ENCODE measurements around the gene PRF1. TPM values are rescaled to one million over a fixed set of nuclear protein-coding genes. Genes with fewer than 3 reads are reported as not detected.
"Not testable (repeated sequence)": the region's sequence is repeated elsewhere in the genome, so short reads cannot be mapped to it uniquely, and the experiment has no call there.

The PRF1 gene
- total RNA-seq, 1 donor from 2014 or later: not detected

DNA sequence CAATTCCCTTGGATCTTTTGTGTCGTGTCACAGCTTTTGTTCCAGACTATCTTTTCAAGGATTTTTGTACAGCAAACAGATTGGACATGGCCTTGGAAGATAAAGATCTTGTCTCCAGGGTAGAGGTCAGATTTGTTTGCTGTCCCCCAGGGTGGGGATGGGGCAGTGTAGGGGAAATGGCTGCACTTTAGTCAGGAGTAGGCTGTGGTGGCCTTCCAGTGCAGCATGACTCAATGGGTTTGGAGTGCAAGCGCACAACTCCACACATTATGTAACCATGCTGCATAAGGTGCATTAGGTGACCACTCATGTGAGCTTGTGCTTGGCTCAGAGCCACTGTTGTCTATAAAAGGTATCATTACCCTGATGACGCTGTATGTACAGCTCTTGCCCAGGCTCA lies 45.9 kb upstream of the PRF1 start:
- Mint-ChIP-seq H3K27me3 (ENCODE audit: low read depth) (peaks cover 4% of the 10 kb centered on the region), H3K4me1 (ENCODE audit: low read depth) (peaks cover 10% of the 10 kb centered on the region), H3K4me3 (ENCODE audit: unreplicated experiment) (no peak overlapping the region), H3K9me3 (ENCODE audit: low read depth) (no peaks in the 10 kb centered on the region), H3K36me3 (ENCODE audit: low read depth) (no peaks in the 10 kb centered on the region), H3K27ac (ENCODE audit: unreplicated experiment) (no peak overlapping the region)
- no peak for DNase-seq (ENCODE audit: low spot score)
- TF ChIP-seq, protein P1, sequence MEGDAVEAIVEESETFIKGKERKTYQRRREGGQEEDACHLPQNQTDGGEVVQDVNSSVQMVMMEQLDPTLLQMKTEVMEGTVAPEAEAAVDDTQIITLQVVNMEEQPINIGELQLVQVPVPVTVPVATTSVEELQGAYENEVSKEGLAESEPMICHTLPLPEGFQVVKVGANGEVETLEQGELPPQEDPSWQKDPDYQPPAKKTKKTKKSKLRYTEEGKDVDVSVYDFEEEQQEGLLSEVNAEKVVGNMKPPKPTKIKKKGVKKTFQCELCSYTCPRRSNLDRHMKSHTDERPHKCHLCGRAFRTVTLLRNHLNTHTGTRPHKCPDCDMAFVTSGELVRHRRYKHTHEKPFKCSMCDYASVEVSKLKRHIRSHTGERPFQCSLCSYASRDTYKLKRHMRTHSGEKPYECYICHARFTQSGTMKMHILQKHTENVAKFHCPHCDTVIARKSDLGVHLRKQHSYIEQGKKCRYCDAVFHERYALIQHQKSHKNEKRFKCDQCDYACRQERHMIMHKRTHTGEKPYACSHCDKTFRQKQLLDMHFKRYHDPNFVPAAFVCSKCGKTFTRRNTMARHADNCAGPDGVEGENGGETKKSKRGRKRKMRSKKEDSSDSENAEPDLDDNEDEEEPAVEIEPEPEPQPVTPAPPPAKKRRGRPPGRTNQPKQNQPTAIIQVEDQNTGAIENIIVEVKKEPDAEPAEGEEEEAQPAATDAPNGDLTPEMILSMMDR (IDR thresholded peaks at IDR 0.05): no peak

DNA sequence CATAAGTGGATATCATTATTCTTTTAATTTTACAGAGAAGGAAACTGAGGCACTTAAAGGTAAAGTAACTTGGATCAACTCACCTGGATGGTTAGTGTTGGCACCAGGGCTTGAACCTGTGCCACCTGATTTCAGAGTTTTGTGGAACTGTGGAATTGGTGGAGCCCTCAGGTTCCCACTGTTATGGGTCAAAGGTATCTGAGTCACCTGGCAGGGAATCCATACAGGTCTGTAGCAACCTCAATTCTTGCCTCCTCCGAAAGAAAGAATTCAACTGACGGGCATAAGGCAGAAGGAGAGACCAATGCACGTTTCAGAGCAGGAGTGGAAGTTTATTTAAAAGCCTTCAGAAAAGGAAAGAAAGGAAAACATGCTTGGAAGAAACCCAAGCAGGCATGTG lies 44.5 kb upstream of the PRF1 start:
- H3K4me1 Mint-ChIP-seq (ENCODE audit: low read depth): no peaks in the 10 kb centered on the region
- H3K27ac Mint-ChIP-seq (ENCODE audit: unreplicated experiment): no peak overlapping the region
- H3K36me3 Mint-ChIP-seq (ENCODE audit: low read depth): no peaks in the 10 kb centered on the region
- no peak overlapping the region for H3K4me3 Mint-ChIP-seq (ENCODE audit: unreplicated experiment)
- H3K9me3 Mint-ChIP-seq (ENCODE audit: low read depth): no peaks in the 10 kb centered on the region
- TF ChIP-seq, protein P1 (IDR thresholded peaks at IDR 0.05): no peak
- DNase-seq (ENCODE audit: low spot score): no peak
- H3K27me3 Mint-ChIP-seq (ENCODE audit: low read depth): peaks cover 14% of the 10 kb centered on the region

DNA sequence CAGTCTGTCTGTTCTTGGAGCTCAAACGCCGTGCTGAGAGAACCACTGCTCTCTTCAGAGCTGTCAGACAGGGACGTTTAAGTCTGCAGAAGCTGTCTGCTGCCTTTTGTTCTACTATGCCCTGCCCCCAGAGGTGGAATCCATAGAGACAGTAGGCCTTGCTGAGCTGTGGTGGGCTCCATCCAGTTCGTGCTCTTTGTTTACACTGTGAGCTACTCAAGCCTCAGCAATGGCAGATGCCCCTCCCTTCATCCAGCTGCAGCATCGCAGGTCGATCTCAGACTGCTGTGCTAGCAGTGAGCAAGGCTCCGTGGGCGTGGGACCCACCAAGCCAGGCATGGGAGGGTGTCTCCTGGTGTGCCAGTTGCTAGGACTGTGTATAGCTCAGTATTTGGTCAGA lies 42.4 kb upstream of the PRF1 start:
- H3K27me3 Mint-ChIP-seq (ENCODE audit: low read depth): peaks cover 22% of the 10 kb centered on the region
- not testable (repeated sequence) for H3K4me3 Mint-ChIP-seq (ENCODE audit: unreplicated experiment); DNase-seq (ENCODE audit: low spot score); H3K9me3 Mint-ChIP-seq (ENCODE audit: low read depth); H3K4me1 Mint-ChIP-seq (ENCODE audit: low read depth); H3K27ac Mint-ChIP-seq (ENCODE audit: unreplicated experiment); H3K36me3 Mint-ChIP-seq (ENCODE audit: low read depth)

DNA sequence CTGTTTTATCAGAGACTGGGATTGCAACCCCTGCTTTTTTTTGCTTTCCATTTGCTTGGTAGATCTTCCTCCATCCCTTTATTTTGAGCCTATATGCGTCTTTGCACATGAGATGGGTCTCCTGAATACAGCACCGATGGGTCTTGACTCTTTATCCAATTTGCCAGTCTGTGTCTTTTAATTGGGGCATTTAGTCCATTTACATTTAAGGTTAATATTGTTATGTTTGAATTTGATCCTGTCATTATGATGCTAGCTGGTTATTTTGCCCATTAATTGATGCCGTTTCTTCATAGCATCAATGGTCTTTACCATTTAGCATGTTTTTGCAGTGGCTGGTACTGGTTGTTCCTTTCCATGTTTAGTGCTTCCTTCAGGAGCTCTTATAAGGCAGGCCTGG lies 40.7 kb upstream of the PRF1 start:
- H3K4me1 Mint-ChIP-seq (ENCODE audit: low read depth); H3K27ac Mint-ChIP-seq (ENCODE audit: unreplicated experiment); H3K36me3 Mint-ChIP-seq (ENCODE audit: low read depth); DNase-seq (ENCODE audit: low spot score); H3K4me3 Mint-ChIP-seq (ENCODE audit: unreplicated experiment): not testable (repeated sequence)
- H3K9me3 Mint-ChIP-seq (ENCODE audit: low read depth): peaks cover 10% of the 10 kb centered on the region
- peaks cover 23% of the 10 kb centered on the region for H3K27me3 Mint-ChIP-seq (ENCODE audit: low read depth)

DNA sequence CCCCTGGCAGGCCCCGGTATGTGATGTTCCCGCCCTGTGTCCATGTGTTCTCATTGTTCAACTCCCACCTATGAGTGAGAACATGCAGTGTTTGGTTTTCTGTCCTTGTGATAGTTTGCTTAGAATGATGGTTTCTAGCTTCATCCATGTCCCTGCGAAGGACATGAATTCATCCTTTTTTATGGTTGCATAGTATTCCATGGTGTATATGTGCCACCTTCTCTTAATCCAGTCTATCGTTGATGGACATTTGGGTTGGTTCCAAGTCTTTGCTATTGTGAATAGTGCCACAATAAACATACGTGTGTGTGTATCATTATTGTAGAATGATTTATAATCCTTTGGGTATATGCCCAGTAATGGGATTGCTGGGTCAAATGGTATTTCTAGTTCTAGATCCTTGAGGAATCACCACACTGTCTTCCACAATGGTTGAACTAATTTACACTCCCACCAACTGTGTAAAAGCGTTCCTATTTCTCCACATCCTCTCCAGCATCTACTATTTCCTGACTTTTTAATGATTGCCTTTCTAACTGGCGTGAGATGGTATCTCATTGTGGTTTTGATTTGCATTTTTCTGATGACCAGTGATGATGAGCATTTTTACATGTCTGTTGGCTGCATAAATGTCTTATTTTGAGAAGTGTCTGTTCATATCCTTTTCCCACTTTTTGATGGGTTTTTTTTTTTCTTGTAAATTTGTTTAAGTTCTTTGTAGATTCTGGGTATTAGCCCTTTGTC lies 37.3 kb upstream of the PRF1 start:
- H3K4me3 Mint-ChIP-seq (ENCODE audit: unreplicated experiment); H3K36me3 Mint-ChIP-seq (ENCODE audit: low read depth); H3K4me1 Mint-ChIP-seq (ENCODE audit: low read depth); DNase-seq (ENCODE audit: low spot score); H3K27ac Mint-ChIP-seq (ENCODE audit: unreplicated experiment): not testable (repeated sequence)
- peaks cover 23% of the 10 kb centered on the region for H3K27me3 Mint-ChIP-seq (ENCODE audit: low read depth)
- H3K9me3 Mint-ChIP-seq (ENCODE audit: low read depth): peaks cover 10% of the 10 kb centered on the region

DNA sequence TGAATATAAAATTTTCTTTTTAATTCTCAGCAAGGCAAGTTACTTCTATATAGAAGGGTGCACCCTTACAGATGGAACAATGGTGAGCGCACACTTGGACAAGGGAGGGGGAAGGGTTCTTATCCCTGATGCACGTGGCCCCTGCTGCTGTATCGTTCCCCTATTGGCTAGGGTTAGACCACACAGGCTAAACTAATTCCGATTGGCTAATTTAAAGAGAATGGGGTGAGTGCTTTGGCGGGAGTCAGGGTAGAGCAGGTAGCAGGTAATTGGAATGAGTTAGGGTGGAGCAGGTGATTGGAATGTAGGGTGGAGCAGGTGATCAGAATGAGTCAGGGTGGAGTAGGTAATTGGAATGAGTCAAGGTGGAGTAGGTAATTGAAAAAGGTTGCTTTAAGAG lies 32.0 kb upstream of the PRF1 start:
- not testable (repeated sequence) for H3K36me3 Mint-ChIP-seq (ENCODE audit: low read depth); H3K9me3 Mint-ChIP-seq (ENCODE audit: low read depth); H3K4me3 Mint-ChIP-seq (ENCODE audit: unreplicated experiment); H3K4me1 Mint-ChIP-seq (ENCODE audit: low read depth); DNase-seq (ENCODE audit: low spot score); H3K27ac Mint-ChIP-seq (ENCODE audit: unreplicated experiment); H3K27me3 Mint-ChIP-seq (ENCODE audit: low read depth)

DNA sequence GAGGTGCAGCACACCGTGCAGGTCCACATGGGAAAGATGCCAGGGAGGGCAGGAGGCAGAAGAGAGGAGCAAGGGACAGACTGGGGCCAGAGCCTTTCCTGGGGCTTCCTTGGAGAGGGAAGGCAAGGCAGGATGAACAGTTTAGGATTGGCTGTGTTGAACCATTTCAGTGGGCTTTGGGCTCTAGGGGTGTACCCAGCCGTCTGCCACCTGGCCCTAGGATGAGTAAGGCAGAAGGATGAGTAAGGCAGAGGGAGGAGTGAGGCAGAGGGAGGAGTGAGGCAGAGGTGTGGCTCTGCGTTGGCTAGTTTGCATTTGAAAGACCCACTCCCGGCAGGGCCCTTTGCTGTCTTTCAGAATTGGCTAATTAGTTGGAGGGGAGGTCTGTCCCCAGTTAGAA lies 31.5 kb upstream of the PRF1 start:
- TF ChIP-seq, protein P1 (IDR thresholded peaks at IDR 0.05): no peak
- Mint-ChIP-seq H3K27ac (ENCODE audit: unreplicated experiment) (no peak overlapping the region), H3K36me3 (ENCODE audit: low read depth) (no peaks in the 10 kb centered on the region), H3K27me3 (ENCODE audit: low read depth) (peaks cover 9% of the 10 kb centered on the region), H3K4me1 (ENCODE audit: low read depth) (no peaks in the 10 kb centered on the region), H3K9me3 (ENCODE audit: low read depth) (peaks cover 8% of the 10 kb centered on the region), H3K4me3 (ENCODE audit: unreplicated experiment) (no peak overlapping the region)
- no peak for DNase-seq (ENCODE audit: low spot score)

DNA sequence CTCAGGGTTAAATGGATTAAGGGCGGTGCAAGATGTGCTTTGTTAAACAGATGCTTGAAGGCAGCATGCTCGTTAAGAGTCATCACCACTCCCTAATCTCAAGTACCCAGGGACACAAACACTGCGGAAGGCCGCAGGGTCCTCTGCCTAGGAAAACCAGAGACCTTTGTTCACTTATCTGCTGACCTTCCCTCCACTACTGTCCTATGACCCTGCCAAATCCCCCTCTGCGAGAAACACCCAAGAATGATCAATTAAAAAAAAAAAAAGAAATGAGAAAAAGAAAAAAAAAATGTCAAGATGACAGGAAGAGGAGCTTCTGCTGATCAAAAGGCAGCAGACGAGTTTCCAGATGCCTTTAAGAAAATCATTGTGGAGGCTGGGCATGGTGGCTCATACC lies 29.2 kb upstream of the PRF1 start:
- H3K9me3 Mint-ChIP-seq (ENCODE audit: low read depth): peaks cover 18% of the 10 kb centered on the region
- not testable (repeated sequence) for H3K27ac Mint-ChIP-seq (ENCODE audit: unreplicated experiment); H3K4me3 Mint-ChIP-seq (ENCODE audit: unreplicated experiment); DNase-seq (ENCODE audit: low spot score); H3K27me3 Mint-ChIP-seq (ENCODE audit: low read depth); H3K4me1 Mint-ChIP-seq (ENCODE audit: low read depth); H3K36me3 Mint-ChIP-seq (ENCODE audit: low read depth)

All from chondrocyte (in vitro differentiated cells).